NCI-H2227 (cell line): ENCODE measurements around the gene CEACAM1.
"Not testable (repeated sequence)": the region's sequence is repeated elsewhere in the genome, so short reads cannot be mapped to it uniquely, and the experiment has no call there.

Source experiments
- DNase-seq: peaks from one replicate; lab custom pipeline; 2025; ENCODE audit not compliant: unreplicated experiment; lab: John Stamatoyannopoulos, UW

Gene CEACAM1

DNA sequence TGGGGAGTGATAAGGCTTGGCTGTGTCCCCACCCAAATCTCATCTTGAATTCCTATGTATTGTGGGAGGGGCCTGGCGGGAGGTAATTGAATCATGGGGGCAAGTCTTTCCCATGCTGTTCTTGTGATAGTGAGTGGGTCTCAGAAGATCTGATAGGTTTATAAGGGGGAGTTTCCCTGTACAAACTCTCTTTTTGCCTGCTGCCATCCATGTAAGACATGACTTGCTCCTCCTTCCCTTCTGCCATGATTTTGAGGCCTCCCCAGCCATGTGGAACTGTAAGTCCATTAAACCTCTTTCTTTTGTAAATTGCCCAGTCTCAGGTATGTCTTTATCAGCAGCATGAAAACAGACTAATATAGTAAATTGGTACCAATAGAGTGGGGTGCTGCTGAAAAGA is 20.8 kb upstream of the CEACAM1 start:
- DNase-seq, result not testable (repeated sequence)

DNA sequence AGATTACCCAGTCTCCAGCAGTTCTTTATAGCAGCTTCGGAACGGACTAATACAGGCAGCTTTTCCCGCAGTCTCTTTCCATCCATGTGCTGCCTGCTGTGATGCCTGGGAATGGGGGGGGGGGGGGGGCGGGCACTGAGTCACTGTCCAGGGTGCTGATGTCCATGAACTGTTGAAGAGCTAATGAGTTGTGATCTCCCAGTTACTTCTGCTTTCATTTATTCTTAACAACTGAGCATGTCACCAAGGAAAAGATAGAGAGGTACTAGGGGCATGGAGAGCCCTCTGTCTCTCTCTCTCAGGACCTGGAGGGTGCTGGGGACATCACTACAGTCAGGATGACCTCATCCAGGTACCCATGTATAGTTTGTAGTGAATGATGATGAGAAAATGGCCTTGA is 20.3 kb upstream of the CEACAM1 start:
- no peak for DNase-seq

DNA sequence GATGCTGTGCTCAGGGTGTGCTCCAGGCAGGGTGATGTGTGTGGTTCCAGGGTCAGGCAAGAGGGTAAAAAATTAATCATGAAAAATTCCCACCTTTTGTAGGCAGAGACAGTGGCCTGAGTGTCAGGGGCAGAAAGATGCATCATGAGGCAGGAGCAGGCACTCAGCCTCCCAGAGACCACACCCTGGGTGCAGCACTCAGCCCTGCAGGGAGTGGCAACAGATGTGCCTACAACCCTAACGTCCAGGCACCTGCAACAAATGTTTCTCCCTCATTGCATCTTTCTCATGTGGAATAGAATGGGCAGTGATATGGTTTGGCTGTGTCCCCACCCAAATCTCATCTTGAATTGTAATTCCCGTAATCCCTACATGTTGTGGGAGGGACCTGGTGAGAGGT is 19.6 kb upstream of the CEACAM1 start:
- no peak for DNase-seq

DNA sequence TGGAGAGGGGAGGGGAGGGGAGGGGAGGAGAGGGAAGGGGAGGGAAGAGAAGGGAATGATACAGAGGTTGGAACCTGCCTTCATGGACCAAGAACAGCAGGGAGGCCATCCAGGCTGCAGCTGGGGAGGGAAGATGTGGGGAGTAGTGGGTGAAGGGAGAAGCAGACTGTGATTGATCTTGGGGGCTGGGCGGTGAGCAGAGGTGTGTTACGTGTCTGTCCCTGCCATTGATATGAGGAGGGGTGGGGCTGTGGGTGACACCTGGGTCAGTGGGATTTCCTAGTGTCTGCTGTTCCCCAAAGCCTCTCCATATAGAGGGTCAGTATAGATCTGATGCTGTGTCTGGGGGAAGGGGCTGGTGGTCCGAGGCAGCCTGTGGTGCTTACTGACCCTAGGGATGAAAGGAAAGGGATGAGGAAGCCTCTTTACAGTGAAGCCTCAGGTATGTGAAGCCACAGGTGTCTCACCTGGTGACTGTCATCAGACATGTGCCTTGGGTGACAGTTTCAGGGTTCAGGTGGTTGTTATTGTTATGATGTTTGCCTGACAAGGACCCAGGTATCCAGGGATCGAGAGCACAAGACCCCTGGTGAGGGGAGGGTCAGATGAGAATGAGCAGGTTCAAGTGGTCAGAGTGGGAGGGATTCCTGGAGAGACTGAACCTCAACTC is 18.7 kb upstream of the CEACAM1 start:
- no peak for DNase-seq

DNA sequence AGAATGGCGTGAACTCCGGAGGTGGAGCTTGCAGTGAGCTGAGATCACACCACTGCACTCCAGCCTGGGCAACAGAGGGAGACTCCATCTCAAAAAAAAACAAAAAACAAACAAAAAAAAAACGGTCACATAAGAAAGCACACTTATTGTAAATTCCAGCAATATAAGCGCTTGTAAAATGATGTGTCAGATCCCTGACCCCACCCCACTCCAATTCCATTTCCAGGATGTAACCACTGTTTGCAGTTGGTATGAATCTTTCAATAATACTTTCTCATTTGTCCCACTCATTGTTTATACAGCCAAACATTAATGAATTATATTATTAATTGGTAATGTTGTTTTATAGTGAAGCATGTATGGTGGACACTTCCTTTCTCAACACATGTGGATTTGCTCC is 15.9 kb upstream of the CEACAM1 start:
- DNase-seq, result no peak

DNA sequence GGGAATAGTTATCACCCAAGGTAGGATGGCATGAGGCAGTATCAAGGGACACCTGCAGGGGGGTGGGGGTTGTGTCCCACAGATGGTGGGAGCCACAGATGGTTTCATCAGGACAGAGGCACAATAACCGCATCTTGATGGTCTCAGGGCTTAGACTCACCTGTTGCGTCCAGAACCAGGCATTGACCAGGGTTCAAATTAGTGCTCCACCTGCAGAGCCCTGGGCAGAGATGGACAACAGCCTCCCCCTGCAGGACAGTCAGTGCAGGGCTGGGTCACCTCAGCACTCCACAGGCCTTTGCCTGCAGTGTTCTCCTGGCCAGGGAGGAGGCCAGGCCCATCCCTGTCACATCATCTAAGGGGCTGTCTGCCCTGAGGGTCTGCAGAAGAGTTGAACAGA is 14.5 kb upstream of the CEACAM1 start:
- DNase-seq, result no peak

DNA sequence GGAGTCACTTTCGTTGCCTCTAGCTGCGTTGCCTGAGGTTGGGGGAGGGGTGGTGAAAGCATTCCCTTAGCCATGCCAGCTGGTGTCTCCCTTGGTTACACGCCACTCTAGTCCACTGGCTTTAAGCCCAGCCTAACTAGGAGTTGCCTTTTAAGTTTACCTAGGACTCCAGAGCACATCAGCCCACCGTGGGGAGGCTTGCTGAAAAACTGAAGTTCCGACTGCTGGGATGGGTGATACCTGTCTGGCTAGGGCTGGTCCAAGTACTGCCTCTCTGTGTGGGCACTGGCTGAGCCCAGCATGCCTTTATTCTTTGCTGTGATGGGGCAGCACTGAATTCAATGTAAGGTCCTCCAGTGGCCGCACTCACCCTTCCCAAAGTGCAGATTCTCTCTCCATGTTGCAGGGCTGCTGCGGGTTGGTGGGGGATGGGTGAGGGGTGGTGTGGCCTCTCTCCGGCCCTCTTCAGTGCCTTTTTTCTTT is 11.8 kb upstream of the CEACAM1 start:
- peak; percentile 41 for DNase-seq

DNA sequence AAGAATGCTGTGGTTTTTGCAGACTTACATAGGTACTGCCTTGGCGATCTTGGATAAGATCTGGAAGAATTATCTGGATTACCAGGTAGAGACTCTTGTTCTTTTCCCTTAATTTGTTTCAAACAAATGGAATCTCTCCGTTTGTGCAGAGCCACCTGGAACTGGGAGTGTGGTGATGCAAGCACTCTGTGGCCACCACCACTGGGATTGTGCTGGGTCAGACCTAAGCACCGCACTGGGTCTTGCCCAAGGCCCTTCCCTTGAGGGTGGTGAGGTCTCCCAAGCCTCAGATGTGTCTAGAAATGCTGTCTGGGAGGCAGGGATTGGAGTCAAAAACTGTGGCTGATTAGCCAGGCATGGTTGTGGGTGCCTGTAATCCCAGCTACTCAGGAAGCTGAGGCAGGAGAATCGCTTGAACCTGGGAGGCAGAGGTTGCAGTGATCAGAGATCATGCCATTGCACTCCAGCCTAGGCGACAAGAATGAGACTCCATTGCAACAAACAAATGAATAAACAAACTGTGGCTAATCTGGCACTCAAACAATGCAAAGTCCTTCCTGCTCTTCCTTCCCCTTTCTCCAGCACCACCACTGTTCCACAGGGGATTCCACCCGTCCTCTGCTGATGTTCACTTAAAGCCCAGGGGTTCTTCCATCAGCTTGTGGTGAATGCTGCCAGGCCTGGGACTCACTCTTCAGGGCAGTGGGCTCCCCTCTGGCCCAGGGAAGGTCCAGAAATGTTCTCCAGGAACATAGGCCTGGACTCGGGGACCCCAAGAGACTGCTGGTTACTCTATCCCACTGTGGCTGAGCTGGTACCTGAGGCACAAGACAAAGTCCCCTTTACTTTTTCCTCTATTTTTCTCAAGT is 10.8 kb upstream of the CEACAM1 start:
- DNase-seq, result no peak

DNA sequence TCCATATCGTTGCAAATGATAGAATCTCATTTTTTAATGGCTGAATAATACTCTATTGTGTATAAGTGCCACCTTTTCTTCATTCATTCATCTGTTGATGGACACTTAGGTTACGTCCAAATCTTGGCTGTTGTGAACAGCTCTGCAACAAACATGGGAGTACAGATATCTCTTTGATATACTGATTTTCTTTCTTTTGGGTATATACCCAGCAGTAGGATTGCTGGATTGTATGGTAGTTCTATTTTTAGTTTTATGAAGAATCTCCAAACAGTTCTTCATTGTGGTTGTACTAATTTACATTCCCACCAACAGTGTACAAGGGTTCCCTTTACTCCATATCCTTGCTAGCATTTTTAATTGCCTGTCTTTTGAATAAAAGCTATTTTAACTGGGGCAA is 7.0 kb upstream of the CEACAM1 start:
- not testable (repeated sequence) for DNase-seq

DNA sequence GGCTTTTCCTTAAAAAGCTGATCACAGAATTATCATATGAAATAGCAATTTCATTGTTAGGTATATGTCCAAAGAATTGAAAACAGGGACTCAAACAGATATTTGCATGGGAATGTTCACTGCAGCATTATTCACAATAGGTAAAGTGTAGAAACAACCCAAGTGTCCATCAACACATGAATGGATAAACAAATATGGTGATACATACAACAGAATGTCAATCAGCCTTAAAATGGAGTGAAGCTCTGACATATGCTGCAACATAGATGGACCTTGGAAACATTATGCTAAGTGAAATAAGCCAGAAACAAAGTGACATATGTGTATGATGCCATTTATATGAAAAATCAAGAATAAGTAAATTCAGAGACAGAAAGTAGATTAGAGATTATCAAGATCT is 6.1 kb upstream of the CEACAM1 start:
- no peak for DNase-seq

DNA sequence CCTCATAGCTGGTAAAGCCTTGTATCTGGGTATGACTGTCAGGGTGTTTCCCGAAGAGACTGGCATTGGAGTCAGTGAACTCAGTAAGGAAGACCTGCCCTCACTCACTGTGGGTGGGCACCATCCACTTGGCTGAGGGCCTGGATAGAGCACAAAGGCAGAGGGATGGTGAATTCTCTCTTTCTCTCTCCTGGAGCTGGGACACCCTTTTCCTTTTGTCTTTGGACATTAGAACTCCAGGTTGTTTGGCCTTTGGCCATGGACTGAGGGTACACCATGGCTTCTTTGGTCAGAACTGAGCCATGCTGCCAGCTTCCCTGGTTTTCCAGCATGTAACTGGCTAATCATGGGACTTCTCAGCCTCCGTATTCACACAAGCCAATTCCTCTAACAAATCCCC is 4.6 kb upstream of the CEACAM1 start:
- no peak for DNase-seq

DNA sequence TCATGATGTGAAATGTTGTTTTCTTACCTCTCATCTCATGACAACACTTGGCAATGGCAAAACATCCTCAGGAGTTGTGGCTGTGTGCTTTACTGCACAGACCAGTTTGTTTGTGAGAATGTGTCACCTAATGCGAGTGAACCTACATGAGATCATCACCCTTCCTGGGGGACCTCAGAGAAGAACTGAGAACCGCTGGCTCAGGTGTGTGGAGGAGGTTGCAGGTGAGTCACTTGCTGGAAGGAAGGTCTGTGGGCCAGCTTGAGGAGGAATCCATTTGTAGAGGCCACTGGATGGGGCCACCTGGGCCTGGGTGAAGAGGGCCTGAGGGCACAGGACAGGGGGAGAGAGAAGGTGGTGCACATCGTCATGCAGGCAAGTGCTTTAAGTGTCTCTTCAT is 3.0 kb upstream of the CEACAM1 start:
- no peak for DNase-seq

DNA sequence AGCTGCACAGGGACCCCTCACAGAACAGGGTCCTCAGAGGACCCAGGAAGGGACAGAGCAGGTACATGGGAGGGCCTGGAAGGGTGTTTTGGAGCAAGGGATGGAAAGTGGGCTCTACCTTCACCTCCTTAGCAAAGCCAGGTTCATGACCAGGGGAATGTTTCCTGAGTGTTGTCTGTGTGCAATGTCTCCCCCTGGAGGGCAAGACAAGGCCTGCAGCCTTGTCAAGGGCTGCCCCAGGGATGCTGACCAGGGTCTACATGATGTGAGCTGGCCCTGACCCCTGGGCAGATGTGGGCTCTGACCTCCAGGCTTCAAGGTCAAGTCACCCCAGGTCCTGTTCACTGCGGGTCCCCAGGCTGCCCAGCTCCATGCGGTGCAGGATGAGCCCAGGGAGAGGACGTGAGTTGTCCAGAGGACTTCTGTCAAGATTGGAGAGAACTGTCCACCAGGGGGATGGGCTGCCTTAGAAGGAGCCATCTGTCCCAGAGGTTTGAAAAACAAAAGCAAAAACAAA is 1.0 kb upstream of the CEACAM1 start:
- DNase-seq, result peak; percentile 81

DNA sequence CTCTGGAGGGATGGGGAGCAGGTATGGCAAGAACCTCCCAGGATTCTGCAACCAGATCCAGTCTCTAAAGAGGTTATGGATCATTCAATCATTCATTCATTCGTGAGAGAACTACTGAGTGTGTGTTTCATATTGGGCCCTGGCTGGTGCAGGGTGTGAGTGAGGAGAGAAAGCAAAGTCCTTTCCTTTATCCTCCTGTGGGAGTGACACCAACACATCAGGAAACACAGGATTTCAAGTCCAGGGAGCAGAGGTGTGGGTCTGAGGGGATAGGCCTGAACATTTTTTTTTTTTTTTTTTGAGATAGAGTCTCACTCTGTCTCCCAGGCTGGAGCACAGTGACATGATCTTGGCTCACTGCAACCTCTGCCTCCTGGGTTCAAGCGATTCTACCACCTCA is 3.3 kb downstream of the CEACAM1 start:
- DNase-seq, result no peak

DNA sequence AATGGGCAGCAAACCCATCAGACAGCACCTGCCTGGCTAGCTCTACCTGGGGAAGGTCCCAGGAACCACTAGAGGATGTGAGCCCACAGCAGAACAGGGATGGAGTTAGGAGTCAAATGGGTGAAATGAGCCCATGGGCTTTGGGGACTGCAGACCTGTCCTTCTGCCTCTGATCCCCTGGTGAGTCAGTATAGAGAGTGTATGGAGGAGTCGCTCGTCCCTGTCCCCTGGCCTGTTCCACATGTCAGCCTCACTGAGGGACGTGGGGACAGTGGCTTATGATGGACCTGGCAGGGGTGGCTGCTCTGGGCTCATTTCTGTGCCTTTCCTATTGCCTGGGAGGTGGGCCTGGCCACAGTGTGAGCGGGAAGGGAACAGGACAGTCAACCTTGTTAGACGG is 4.0 kb downstream of the CEACAM1 start:
- no peak for DNase-seq

DNA sequence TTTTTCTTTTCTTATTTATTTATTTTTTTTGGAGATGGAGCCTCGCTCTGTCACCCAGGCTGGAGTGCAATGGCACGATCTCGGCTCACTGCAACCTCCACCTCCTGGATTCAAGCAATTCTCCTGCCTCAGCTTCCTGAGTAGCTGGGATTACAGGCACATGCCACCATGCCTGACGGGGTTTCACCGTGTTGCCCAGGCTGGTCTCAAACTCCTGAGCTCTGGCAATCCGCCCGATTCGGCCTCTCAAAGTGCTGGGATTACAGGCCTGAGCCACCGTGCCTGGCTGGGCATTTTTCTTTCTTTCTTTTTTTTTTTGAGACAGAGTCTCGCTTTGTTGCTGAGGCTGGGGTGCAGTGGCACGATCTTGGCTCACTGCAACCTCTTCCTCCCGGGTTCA is 6.0 kb downstream of the CEACAM1 start:
- not testable (repeated sequence) for DNase-seq

DNA sequence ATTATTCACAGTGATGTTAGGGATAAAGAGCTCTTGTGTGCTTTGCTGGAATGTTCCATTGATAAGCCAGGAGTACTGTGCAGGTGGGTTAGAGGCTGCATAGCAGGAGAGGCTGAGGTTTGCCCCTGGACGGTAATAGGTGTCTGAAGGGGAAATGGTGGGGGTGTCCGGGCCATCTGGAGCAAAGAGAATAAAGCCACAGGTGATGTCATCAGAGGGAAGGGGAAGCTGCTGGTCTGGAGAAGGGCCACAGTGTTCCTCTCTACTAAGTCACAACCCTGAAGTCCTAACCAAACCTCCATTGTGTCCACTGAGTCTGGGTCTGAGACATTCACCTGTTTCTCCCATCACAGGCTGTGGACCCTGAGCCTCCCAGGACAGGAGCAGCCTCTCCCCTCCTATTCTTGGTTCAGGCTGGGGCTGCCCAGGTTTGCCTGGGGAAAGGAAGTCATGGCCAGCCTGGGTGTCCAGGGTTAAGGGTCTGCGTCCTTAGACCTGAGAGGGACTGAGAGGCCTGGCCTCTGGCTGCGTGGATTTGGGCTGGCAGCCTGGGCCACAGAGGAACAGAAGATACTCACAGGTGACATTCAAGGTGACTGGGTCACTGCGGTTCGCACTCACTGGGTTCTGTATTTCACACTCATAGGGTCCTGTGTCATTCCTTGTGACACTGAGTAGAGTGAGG is 6.8 kb downstream of the CEACAM1 start:
- no peak for DNase-seq

DNA sequence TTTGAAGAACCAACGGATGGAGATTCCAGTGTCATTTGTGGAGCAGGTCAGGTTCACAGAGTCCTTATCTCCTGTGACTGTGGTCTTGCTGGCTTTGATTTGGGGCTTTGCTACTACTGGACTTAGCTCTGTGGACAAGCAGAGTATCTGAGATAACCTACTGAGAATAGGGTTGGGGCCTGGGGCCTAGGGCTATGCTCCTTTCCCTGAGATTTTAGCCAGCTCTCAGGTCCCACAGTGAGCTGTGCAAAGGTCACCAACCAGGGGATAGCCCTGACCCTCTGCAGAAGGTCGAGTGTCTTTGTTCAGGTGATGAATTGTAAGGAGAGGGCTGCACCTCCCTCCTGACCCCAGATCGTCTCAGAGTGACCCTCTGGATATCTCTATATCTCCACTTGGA is 9.2 kb downstream of the CEACAM1 start:
- no peak for DNase-seq

DNA sequence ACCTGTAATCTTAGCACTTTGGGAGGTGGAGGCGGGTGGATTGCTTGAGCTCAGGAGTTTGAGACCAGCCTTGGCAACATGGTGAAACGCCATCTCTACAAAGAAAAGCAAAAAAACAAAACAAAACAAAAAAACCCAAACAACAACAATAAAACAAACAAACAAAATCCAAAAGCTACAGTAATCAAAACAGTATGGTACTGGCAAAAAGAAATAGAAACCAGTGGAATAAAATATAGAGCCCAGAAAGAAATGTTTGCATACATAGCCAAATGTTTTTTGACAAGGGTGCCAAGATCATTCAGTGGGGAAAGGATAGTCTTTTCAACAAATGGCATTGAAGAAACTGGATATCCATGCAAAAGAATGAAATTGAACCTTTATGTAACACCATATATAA is 11.5 kb downstream of the CEACAM1 start:
- DNase-seq, result no peak

DNA sequence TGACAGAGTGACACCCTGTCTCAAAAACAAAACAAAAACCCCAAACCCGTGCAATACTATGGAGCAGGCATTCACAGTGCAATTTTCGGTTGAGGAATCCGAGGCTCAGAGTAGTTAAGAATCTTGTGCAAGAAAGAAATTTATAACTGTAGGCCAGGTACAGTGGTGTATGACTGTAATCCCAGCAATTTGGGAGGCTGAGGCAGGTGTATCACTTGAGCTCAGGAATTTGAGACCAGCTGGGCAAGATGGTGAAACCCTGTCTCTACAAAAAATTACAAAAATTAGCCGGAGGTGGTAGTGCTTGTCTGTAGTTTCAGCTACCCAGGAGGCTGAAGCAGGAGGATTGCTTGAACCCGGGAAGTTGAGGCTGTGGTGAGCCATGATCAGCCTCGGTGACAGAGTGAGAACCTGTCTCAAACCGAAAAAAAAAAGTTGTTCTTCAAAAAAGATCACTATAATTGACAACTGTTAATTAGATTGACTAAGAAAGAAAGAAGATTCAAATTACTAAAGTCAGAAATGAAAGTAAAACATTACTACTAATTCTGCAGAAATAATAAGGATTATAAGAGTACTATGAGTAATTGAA is 12.9 kb downstream of the CEACAM1 start:
- no peak for DNase-seq

DNA sequence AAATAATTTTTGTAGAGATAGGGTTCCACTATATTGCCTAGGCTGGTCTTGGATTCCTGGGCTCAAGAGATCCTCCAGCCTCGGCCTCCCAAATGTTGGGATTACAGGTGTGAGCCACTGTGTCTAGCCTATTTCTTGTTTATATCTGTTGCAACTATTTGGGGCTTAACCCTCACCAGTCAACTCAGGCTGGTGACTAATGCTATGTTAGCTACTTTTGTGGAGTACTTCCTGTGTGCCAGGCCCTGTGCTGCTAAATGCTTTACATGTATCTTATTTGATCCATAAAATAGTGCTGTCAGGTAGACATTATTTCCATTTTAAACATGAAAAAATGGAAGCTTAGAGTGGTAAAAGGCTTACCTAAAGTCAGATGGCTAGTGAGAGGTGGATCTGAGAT is 13.8 kb downstream of the CEACAM1 start:
- DNase-seq, result no peak
